COR-L47 (cell line): ENCODE data around the gene TMCO4.

Source experiments
- DNase-seq: peaks from one replicate; lab custom pipeline; 2025; lab: John Stamatoyannopoulos, UW

The TMCO4 gene

GRCh38 chr1:19775831-19776230 lies 23.9 kb downstream of the TMCO4 start:
- DNase-seq, result no peak

GRCh38 chr1:19775317-19775716 lies 24.4 kb downstream of the TMCO4 start:
- no peak for DNase-seq

GRCh38 chr1:19774180-19774785 lies 25.4 kb downstream of the TMCO4 start:
- no peak for DNase-seq

GRCh38 chr1:19773485-19773884 lies 26.2 kb downstream of the TMCO4 start:
- no peak for DNase-seq

GRCh38 chr1:19772053-19772452 lies 27.7 kb downstream of the TMCO4 start:
- no peak for DNase-seq

- DNase-seq, result no peak
These were observed 28.4 kb downstream of the TMCO4 start for GRCh38 chr1:19771350-19771749.

GRCh38 chr1:19770436-19771190 lies 29.1 kb downstream of the TMCO4 start:
- no peak for DNase-seq

- DNase-seq, result no peak
These were observed 30.3 kb downstream of the TMCO4 start for GRCh38 chr1:19769211-19769932.

- no peak for DNase-seq
These were observed 31.1 kb downstream of the TMCO4 start for GRCh38 chr1:19768353-19769210.

- DNase-seq, result no peak
These were observed 34.1 kb downstream of the TMCO4 start for GRCh38 chr1:19765623-19766022.

- DNase-seq, result no peak
These were observed 34.9 kb downstream of the TMCO4 start for GRCh38 chr1:19764848-19765247.

- no peak for DNase-seq
These were observed 37.4 kb downstream of the TMCO4 start for GRCh38 chr1:19762175-19762779.

- DNase-seq, result no peak
These were observed 40.0 kb downstream of the TMCO4 start for GRCh38 chr1:19759740-19760089.

- DNase-seq, result no peak
These were observed 41.4 kb downstream of the TMCO4 start for GRCh38 chr1:19758227-19758830.

GRCh38 chr1:19757641-19758040 lies 42.1 kb downstream of the TMCO4 start:
- no peak for DNase-seq

- no peak for DNase-seq
These were observed 43.2 kb downstream of the TMCO4 start for GRCh38 chr1:19756480-19756879.

- no peak for DNase-seq
These were observed 45.2 kb downstream of the TMCO4 start for GRCh38 chr1:19754482-19754881.

GRCh38 chr1:19752083-19752696 lies 47.5 kb downstream of the TMCO4 start:
- no peak for DNase-seq

- DNase-seq, result no peak
These were observed 48.8 kb downstream of the TMCO4 start for GRCh38 chr1:19750882-19751276.

- no peak for DNase-seq
These were observed 49.4 kb downstream of the TMCO4 start for GRCh38 chr1:19750101-19750881.
